Activated CD8-positive, alpha-beta memory T cell treated with anti-CD3 and anti-CD28 coated beads for 48 hours (primary cell): ENCODE results near the gene HOXC9.

Source experiments
- DNase-seq, 3 experiments: peaks; one replicate each; pipeline ENCODE4 v3.0.0-alpha.2; 2020; ENCODE audit warnings: low read depth in 2 of 3, low spot score in 2 of 3

The HOXC9 gene

DNA sequence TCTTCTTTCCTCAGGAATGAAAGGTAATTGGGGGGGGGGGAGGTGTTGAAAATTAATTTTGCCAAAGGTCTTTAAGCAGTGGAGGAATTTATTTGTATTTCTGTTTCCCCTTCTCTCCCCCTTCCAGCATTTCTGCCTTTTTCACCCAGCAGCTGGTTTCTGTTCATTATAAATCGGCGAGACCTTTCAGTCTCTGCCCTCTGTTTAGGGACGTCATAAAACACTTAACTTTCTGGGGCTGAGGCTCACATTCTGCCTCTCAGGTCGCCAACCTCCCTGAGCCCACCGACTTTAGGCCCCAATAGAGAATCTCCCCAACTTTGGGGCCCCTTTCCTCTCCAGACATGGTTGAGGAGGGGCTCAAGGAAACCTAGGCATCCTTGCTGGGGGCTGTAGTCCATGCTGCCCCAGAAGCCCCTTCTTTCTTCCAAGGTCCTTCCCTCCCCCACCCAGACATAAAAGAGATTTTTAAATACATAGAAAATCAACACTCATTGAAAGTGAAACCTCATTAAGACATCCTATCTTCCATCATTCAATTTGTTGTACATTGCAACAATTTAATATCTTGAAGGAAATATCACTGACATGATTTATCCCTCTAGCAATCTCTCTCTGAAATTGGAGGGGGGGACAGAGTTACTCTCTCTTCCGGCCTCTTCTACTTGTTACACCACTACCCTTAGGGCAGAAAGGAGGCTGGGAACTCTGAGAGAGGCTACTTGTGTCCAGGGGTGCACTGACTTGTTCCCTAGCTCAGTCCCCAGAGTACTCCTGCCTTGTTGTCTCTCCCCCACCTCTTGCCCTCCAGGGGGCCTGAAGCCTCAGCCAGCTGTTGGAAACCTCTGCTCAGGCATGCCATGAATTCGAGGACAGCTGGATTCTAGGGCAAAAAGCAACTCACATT, 25.8 kb downstream of the HOXC9 start:
- no peak for DNase-seq

DNA sequence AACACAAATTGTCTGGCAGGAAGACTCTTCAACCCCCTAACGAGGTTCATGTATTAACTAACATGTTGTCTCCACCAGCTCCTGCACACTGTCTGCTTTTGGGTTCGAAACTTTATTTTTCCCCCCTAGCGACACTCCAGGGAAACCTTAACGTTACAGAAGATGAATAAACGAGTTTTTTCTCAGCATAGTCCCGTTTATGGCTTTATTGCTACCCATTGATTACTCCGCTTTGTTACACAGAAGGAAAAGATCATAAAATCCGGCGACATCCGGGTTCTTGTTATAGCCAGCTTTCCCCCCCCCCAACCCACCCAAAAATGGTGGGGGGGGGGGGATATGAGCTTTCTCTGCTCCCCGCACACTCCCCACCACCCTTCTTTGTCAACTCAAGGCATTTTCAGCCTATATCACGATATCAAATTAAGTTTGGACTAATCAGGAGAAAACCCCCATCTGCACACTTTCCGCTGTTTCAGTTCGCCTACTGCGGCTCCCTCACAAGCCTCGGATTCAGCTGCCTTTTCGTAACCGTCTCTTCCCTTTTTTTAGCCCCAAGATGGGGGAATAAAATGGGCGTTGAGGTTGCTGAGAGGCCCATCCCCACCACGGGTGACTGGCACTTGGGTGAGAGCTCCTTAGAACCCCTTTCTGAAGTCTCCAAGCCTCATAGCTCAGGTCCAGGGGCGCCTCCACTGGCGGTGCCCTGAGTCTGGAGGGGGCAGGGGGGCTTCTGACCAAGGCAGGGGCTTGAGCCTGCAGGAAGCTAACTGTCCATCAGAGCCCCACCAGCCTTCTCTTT, 26.9 kb downstream of the HOXC9 start:
- DNase-seq, result no peak

DNA sequence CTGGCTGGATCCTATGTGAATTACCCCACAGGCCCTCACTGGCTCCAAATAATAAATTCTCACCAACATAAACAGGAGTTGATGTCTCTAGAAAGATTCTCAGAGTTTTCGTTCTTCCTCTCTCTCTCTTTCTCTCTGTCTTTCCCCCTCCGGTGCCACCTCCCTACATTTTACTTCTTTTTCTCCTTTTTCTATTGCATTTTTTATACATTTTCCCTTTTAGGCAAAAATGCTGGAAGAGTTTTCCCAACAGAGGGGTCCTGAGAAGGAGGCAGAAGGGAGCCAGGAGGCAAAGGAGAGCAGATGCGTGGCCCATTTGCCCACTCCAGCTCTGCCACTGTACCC, 27.5 kb downstream of the HOXC9 start:
- DNase-seq, result no peak

DNA sequence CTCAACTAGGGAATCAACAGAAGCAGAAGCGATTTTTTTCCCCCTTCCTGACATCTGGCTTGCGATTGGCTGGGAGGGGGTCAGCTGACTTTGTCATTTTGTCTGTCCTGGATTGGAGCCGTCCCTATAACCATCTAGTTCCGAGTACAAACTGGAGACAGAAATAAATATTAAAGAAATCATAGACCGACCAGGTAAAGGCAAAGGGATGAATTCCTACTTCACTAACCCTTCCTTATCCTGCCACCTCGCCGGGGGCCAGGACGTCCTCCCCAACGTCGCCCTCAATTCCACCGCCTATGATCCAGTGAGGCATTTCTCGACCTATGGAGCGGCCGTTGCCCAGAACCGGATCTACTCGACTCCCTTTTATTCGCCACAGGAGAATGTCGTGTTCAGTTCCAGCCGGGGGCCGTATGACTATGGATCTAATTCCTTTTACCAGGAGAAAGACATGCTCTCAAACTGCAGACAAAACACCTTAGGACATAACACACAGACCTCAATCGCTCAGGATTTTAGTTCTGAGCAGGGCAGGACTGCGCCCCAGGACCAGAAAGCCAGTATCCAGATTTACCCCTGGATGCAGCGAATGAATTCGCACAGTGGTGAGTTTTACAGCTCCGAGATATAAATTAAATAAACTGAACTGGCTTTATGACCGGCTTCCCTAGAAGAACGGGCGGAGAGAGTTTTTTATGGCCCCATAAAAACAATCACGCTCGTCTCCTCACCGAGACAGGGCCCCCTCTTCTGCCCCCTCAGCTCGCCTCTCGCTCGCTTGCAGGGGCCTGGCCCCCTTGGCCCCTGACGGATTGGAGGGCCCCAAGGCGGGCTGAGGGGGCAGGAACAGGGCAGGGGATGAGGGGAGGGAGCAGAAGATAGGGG, 28.6 kb downstream of the HOXC9 start, which contains the start of gene HOXC6:
Gene HOXC6 (plus strand): TSS at position 127 of the 888 bp plus-strand sequence. CDS start 82 bp downstream, at position 209.
- no peak for DNase-seq

DNA sequence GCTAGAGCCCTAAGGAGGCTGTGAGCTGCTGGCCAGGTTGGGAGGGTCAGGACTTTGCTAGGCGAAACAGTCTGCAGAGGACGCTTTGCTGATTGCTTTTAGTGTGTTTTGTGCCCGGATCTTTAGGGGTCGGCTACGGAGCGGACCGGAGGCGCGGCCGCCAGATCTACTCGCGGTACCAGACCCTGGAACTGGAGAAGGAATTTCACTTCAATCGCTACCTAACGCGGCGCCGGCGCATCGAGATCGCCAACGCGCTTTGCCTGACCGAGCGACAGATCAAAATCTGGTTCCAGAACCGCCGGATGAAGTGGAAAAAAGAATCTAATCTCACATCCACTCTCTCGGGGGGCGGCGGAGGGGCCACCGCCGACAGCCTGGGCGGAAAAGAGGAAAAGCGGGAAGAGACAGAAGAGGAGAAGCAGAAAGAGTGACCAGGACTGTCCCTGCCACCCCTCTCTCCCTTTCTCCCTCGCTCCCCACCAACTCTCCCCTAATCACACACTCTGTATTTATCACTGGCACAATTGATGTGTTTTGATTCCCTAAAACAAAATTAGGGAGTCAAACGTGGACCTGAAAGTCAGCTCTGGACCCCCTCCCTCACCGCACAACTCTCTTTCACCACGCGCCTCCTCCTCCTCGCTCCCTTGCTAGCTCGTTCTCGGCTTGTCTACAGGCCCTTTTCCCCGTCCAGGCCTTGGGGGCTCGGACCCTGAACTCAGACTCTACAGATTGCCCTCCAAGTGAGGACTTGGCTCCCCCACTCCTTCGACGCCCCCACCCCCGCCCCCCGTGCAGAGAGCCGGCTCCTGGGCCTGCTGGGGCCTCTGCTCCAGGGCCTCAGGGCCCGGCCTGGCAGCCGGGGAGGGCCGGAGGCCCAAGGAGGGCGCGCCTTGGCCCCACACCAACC, 29.8 kb downstream of the HOXC9 start:
- DNase-seq, result no peak

DNA sequence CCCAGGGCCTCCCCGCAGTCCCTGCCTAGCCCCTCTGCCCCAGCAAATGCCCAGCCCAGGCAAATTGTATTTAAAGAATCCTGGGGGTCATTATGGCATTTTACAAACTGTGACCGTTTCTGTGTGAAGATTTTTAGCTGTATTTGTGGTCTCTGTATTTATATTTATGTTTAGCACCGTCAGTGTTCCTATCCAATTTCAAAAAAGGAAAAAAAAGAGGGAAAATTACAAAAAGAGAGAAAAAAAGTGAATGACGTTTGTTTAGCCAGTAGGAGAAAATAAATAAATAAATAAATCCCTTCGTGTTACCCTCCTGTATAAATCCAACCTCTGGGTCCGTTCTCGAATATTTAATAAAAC, 30.5 kb downstream of the HOXC9 start:
- DNase-seq, result no peak

DNA sequence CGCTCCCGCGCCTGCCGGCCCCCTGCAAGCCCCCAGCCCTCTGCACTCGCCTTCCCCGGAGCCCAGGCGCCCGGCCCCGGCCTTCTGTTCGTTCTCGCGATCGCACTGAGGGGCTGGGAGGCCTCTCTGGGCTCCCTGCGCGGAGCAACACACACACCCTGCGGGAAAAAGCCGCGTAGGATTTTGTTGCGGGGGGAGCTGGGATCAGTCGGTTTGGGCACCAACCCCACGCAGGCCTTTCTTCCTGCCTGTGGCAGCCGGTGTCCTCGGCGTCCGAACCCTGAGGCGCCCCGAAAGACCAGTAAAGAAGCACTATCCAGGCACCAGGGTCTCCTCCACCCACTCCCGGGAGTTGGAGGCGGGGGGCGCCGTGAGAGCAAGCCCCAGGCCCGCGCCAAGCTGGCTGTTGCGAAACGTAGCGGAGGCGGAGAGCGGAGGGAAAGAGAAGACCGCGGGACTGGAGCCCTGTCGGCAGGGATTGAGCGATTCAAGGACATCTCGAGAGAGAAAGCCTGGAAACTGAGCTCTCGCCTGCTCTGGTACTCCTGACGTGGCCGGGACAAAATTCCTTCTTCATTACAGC, 31.0 kb downstream of the HOXC9 start:
- DNase-seq, result no peak

DNA sequence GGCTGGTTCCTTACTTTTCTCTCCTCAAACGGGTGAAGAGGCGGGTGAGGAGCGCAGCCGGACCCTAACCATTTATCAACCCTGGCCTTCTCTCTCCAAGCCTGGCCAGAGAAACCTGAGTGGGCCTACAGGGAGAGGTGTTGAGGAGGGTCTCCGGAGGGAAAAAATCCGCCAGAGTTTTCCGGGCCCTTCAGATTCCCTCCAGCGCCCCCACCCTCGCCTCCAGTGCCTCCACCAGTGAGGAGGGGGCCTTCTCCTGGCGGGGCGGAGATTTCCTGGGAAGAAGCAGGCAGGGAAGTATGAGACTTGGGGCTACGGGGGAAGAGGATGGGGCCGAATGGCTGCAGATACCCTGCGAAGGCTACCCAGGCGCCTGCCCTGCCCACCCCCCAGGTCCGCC, 31.5 kb downstream of the HOXC9 start:
- no peak for DNase-seq

DNA sequence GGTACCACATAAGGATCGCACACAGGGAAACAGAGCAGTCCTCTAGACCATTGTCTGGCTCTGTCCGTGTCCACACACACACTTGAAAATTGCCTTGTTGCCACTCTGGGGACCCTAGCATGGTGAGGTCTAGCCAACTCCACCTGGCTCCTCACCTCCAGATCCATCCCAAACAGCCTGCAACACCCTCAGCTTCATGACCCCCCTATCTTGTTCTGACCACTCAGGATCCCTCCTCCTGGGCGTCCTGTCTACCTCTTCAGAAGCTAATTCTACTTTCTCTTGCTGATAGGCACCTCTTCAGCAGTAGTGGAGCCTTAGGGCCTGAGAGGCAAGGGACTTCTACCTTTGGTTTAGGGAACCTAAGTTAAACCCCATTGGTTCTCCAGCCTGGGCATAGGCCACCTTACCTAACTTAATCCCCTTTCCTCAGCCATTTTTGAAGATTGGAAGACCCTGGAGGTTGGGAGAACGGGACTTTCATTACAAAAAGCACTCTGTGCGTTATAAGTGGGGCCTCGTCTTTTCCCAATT, 32.2 kb downstream of the HOXC9 start:
- DNase-seq, result no peak

DNA sequence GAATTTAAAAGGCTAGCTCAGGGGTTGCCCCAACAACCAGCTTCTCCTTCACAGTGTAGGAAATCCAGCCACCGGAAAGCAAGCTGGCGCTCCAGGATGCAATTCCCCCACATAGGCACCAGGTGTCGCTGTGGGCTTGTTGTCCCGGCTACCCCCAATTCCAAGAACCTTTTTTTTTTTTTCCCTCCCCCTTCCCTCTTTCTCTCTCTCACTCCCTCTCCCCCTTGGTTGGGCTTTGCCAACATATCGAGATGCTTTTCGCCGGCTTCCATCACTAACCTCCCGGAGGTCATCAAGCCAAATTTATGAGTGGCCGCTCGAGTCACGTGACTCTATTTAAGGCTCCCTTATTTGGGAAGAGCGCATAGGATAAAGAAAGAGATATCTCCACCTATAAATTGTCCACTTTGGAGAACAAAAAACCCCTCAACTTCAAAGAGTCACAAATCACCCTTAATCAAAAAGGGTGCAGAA, 32.7 kb downstream of the HOXC9 start, which contains the start of gene HOXC5:
Gene HOXC5 (plus strand): TSS at position 424 of the 474 bp plus-strand sequence. CDS start 73 bp downstream, outside the sequence.
- peak in 1 of 3 experiments; percentile 59 for DNase-seq

DNA sequence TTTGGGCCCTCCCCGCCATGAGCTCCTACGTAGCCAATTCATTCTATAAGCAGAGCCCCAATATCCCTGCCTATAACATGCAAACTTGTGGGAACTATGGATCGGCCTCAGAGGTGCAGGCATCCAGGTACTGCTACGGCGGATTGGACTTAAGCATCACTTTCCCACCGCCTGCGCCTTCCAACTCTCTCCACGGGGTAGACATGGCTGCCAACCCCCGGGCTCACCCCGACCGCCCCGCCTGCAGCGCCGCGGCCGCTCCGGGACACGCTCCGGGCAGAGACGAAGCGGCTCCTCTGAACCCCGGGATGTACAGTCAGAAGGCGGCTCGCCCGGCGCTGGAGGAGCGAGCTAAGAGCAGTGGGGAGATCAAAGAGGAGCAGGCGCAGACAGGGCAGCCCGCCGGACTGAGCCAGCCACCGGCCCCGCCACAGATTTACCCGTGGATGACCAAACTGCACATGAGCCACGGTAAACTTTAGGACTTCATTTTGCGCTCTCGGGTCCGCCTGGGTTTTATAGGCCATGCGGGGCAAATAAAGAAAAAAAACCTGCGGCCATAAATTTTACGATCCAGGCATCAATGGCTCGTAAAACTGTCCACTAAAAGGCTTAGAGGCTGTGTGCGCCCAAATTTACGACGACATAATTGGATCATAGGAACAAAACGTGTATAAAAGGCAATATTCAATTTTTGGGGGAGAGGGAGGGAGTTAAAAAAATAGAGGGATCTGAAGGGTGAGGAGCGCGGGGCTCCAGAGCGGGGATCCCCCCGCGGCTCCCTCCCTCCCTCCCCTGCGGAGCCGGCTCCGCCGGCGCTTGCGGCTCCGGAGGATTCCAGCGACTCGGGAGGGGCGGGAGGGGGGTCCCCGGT, 33.4 kb downstream of the HOXC9 start:
- DNase-seq, result no peak

DNA sequence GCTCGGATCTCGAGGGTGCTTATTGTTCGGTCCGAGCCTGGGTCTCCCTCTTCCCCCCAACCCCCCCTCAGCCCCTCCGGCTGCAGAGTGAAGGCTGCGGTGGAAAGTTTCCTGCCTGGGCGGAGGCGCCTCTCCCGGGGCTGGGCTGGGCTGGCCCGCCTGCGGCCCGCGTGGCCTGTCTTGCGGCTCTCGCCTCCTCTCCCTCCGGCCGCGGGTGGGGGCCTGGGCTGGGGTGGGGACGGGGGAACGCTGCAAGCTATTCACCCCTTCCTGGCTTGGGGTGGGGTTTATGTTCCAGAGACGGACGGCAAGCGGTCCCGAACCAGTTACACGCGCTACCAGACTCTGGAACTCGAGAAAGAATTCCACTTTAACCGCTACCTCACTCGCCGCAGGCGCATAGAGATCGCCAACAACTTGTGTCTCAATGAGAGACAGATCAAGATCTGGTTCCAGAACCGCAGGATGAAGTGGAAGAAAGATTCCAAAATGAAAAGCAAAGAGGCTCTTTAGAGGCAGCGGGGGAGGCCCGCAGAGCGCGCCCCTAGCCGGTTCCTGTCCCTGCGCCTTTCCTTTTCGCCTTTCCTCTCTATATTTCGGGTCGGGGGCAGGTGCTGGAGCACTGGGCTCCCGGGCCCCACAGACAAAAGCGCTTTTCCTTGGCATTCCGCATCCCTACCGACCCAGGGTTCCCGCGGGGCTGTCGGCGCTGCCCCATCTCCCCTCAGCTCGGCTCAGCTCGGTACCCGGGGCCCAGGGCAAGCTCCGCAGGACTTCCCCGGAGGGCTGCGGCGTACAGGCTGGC, 34.2 kb downstream of the HOXC9 start:
- DNase-seq, result no peak

DNA sequence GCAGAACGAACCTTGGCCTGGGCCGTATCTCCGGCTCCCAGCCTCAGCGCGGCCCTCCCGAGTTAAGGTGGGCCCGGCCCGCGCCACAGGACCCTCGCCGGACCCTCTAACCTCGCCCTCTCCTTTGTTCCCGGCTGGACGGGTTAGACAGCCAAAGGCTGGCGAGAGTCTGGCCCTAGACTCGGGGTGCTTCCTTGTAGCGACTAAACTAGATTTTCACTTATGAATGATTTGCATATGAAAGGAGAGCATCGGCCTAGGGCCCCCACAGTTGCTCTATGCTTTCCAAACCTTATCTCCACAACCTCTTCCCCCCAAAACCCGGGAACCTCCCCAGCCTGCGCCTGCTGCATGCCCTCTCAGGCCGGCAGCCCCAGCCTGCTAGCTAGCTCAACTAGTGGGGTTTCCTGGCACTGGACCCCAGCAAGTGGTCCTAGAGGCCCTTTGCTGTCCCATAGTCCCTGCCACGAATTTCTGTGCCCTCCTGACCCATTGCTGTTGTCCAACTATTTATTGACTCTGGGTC, 34.9 kb downstream of the HOXC9 start:
- no peak for DNase-seq

DNA sequence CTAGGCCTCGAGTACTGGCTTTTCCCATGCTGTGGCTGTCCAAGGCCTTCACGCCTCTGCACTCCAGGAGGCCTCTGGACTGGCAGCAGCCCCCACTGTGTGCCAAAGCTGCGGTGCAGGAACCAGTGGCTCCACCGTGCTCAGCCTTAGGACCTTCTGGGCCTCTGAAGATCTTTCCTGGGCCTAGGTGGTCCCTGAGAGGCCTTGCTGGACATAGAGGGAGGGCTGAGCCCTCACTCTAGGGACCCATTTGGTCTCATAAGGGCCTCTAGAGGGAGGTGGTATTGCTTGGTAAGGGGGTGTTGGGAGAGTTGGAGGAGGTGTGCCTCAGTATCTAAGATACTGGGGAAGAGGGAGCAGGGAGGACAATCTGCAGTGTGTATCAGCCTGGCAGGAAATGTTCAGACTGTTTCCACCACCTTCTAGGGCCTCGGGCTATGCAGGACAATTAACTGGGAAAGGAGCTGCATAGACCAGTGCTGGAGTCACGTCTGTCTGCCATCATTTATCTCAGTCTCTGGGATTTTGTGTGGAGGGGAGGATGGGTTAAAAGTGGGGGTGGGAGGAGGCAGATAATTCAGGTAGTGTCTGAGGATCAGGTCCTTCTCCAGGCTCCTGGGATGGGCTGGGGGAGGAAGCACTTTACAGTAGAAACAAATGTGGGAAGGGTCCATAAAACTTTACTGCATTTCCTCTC, 35.8 kb downstream of the HOXC9 start:
- DNase-seq, result no peak

DNA sequence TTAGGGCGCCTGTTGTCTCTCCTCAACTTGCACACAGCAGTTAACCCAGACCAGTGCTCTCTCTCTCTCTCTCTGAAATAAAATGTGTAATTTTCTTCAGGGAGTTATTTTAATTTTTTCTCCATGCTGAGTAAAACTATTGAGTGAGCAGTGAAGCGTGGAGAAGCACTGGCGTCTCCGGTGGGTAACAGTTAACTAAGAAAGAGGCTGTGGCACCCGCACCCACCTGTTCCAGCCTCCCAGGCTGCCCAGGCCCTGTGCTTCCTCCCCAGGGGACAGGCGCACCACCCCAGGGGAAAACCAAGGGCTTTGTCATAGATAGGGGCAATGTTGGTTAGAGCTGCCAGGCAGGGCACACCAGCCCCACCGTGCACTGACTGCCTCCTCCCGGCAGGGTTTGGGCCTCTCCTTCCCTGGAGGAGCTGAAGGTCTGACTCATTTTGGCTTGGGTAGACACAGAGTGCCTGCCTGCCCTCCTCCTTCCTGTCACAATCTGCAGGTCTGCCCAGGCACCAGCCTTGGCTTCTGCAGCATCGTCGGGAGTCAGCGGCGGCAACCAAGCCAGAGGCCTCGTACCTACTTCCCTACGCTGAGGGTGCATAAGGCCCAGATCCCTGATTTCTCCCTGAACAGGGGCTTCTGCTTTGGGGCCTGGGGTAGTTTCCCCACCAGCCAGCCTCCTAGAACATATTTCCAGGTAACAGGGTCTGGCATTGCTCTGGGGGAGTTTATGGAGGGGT, 36.8 kb downstream of the HOXC9 start:
- no peak for DNase-seq
